Loucy (cell line): ENCODE results near the gene VASH2.

Source experiments
- H2AFZ ChIP-seq: fragments of 200-600 bp; sonication (generic); 2 replicates; pipeline ENCODE4 v1.6.0; 2016; ENCODE audit warnings: antibody characterized with exemption, mild to moderate bottlenecking, low read length, moderate library complexity
- H3F3A ChIP-seq: fragments of 200-600 bp; 2 replicates; pipeline ENCODE4 v1.6.0; 2016; ENCODE audit warnings: antibody characterized with exemption, low read depth, mild to moderate bottlenecking
- H3K27me3 ChIP-seq: fragments of 200-600 bp; sonication (generic); 2 replicates; pipeline ENCODE4 v1.6.1; 2014; ENCODE audit warnings: low read length, mild to moderate bottlenecking; ENCODE audit not compliant: insufficient read depth, poor library complexity, severe bottlenecking
- H3K36me3 ChIP-seq: fragments of 200-600 bp; sonication (generic); 2 replicates; pipeline ENCODE4 v1.6.1; 2016; ENCODE audit warnings: low read length; ENCODE audit not compliant: insufficient read depth
- H3K4me1 ChIP-seq: fragments of 200-600 bp; sonication (generic); 2 replicates; pipeline ENCODE4 v1.5.1; 2014; ENCODE audit warnings: low read length, mild to moderate bottlenecking; ENCODE audit not compliant: insufficient read depth, poor library complexity, severe bottlenecking
- H3K4me2 ChIP-seq: fragments of 200-600 bp; sonication (generic); 2 replicates; pipeline ENCODE4 v1.6.0; 2014; ENCODE audit warnings: antibody characterized with exemption, low read length, low read depth, mild to moderate bottlenecking; ENCODE audit not compliant: poor library complexity, severe bottlenecking
- H3K4me3 ChIP-seq: fragments of 200-600 bp; sonication (generic); 2 replicates; pipeline ENCODE4 v1.5.1; 2014; ENCODE audit warnings: low read length, mild to moderate bottlenecking, mixed read lengths; ENCODE audit not compliant: poor library complexity, severe bottlenecking
- H3K79me2 ChIP-seq: fragments of 200-600 bp; sonication (generic); 2 replicates; pipeline ENCODE4 v1.6.1; 2014; ENCODE audit warnings: low read length; ENCODE audit not compliant: insufficient read depth
- H3K9ac ChIP-seq: fragments of 200-600 bp; sonication (generic); 2 replicates; pipeline ENCODE4 v1.6.0; 2014; ENCODE audit warnings: mild to moderate bottlenecking, low read depth, low read length, moderate library complexity; ENCODE audit not compliant: poor library complexity, severe bottlenecking
- H3K9me2 ChIP-seq: fragments of 200-600 bp; sonication (generic); replicated peaks from 2 replicates; pipeline ENCODE4 v1.6.1; 2016; ENCODE audit warnings: low read depth, low read length, mixed read lengths
- H3K9me3 ChIP-seq: fragments of 200-600 bp; sonication (generic); 2 replicates; pipeline ENCODE4 v1.6.1; 2014; ENCODE audit warnings: mild to moderate bottlenecking, antibody characterized with exemption, low read length, low read depth; ENCODE audit not compliant: insufficient read depth
- H4K20me1 ChIP-seq: fragments of 200-600 bp; sonication (generic); 2 replicates; pipeline ENCODE4 v1.6.0; 2014; ENCODE audit warnings: antibody characterized with exemption, low read length, mild to moderate bottlenecking; ENCODE audit not compliant: insufficient read depth, poor library complexity, severe bottlenecking
- EZH2phosphoT487 ChIP-seq: fragments of 200-600 bp; IDR thresholded peaks from 2 replicates; pipeline ENCODE4 v1.6.1; 2018; ENCODE audit warnings: antibody characterized with exemption, mild to moderate bottlenecking, moderate library complexity, borderline replicate concordance
- TF ChIP-seq, protein P1 (sequence below): fragments of 200-600 bp; sonication (generic); conservative IDR thresholded peaks from 2 replicates; pipeline ENCODE4 v1.5.1; 2014; ENCODE audit warnings: mild to moderate bottlenecking, antibody characterized with exemption, low read length

Gene VASH2

DNA sequence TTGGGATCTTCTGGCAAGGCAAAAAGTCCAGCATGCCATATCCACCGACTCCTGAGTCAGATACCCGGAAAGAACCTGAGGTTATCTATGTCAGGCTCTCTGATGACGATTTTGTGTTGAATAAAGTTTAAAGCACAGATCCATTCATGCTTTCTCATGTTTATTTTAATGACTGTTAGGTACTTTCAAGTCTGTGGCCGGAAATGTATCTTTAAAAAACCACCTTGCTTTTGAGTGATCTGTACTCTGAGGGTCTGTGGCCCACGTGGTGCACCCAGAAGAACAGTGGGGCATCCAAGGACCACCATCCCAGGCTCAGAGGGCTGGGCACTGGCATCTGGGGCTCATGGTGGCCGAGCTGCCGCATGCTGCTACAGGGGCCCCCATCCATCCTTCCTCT lies 30.1 kb upstream of the VASH2 start:
- peaks cover 17% of the 10 kb centered on the region for H3K4me1 ChIP-seq
- peak overlapping the region; percentile 44 for H3K4me3 ChIP-seq
- H3K27me3 ChIP-seq, result no peaks in the 10 kb centered on the region
- H3K79me2 ChIP-seq, result no peaks in the 10 kb centered on the region
- H2AFZ ChIP-seq, result no peak overlapping the region
- no peaks in the 10 kb centered on the region for H3F3A ChIP-seq
- H3K9me3 ChIP-seq, result no peaks in the 10 kb centered on the region
- no peaks in the 10 kb centered on the region for H4K20me1 ChIP-seq
- no peak overlapping the region for H3K9ac ChIP-seq
- H3K9me2 ChIP-seq, result no peaks in the 10 kb centered on the region
- peak overlapping the region; percentile 66 for H3K4me2 ChIP-seq
- TF ChIP-seq EZH2phosphoT487, result no peak
- TF ChIP-seq, protein P1, sequence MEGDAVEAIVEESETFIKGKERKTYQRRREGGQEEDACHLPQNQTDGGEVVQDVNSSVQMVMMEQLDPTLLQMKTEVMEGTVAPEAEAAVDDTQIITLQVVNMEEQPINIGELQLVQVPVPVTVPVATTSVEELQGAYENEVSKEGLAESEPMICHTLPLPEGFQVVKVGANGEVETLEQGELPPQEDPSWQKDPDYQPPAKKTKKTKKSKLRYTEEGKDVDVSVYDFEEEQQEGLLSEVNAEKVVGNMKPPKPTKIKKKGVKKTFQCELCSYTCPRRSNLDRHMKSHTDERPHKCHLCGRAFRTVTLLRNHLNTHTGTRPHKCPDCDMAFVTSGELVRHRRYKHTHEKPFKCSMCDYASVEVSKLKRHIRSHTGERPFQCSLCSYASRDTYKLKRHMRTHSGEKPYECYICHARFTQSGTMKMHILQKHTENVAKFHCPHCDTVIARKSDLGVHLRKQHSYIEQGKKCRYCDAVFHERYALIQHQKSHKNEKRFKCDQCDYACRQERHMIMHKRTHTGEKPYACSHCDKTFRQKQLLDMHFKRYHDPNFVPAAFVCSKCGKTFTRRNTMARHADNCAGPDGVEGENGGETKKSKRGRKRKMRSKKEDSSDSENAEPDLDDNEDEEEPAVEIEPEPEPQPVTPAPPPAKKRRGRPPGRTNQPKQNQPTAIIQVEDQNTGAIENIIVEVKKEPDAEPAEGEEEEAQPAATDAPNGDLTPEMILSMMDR, result no peak
- H3K36me3 ChIP-seq, result no peaks in the 10 kb centered on the region

DNA sequence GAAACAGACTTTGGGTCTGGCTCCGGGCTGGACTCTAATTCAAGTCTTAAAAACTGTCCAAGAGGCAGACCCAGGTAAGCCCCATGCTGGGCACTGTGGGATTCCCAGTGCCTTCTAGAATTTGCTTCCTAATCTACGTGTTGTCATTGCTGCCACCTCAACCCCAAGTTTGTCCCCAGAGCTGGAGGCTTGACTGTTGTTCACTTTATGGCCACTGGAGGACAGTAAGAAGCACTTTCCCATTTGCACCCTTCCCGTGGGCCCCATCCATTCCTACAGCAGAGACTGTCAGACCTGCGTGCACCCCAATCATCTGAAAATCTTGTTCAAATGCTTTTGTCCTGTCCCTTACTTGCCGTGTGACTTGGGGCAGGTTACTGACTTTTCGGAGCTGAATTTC lies 29.4 kb upstream of the VASH2 start:
- H3K9me2 ChIP-seq, result no peaks in the 10 kb centered on the region
- no peaks in the 10 kb centered on the region for H3K36me3 ChIP-seq
- H3F3A ChIP-seq, result no peaks in the 10 kb centered on the region
- H3K9me3 ChIP-seq, result no peaks in the 10 kb centered on the region
- no peak overlapping the region for H3K9ac ChIP-seq
- H3K79me2 ChIP-seq, result no peaks in the 10 kb centered on the region
- peaks cover 17% of the 10 kb centered on the region for H3K4me1 ChIP-seq
- H3K4me3 ChIP-seq, result peak overlapping the region; percentile 44
- no peak overlapping the region for H2AFZ ChIP-seq
- no peaks in the 10 kb centered on the region for H4K20me1 ChIP-seq
- peak overlapping the region; percentile 66 for H3K4me2 ChIP-seq
- H3K27me3 ChIP-seq, result no peaks in the 10 kb centered on the region
- TF ChIP-seq, protein P1, result peak; percentile 85
- TF ChIP-seq EZH2phosphoT487, result no peak

DNA sequence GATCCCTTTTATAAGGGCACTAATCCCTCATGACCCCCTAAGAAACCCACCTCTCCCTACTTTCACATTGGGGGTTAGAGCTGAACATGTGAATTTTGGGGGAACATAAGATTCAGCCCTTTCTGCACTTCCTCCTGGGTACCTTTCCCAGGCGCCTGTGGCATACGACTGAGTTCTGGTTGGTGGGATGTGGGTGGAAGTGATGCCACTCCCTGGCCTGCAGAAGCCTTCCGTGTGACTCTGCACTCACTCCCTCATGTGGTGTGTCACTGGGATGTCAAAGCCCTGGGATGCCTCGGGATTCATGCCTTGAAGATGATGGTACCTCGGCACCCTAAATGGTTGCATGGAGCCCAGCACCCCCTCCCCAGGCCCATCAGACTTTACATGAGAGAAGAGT lies 28.3 kb upstream of the VASH2 start:
- Histone ChIP-seq H3F3A (no peaks in the 10 kb centered on the region), H3K9me3 (no peaks in the 10 kb centered on the region), H4K20me1 (no peaks in the 10 kb centered on the region), H3K9ac (no peak overlapping the region), H3K79me2 (no peaks in the 10 kb centered on the region), H3K4me3 (no peak overlapping the region), H3K9me2 (no peaks in the 10 kb centered on the region), H2AFZ (no peak overlapping the region), H3K4me2 (no peak overlapping the region), H3K4me1 (peaks cover 17% of the 10 kb centered on the region), H3K36me3 (no peaks in the 10 kb centered on the region), H3K27me3 (no peaks in the 10 kb centered on the region)
- no peak for TF ChIP-seq EZH2phosphoT487
- TF ChIP-seq, protein P1, result no peak
